ENCODE measurements around the gene LSG1.

- TF ChIP-seq CTCF (IDR thresholded peaks at IDR 0.05) (no peak), EZH2 (IDR thresholded peaks at IDR 0.05) (no peak)
Observed at GRCh38 chr3:194596906-194597305, 75.1 kb downstream of the LSG1 start.

All from neural progenitor cell (in vitro differentiated cells).